ENCODE results near the gene RALGPS2.
"Not testable (repeated sequence)": the region's sequence is repeated elsewhere in the genome, so short reads cannot be mapped to it uniquely, and the experiment has no call there.

The RALGPS2 gene

GRCh38 chr1:178944729-178945128 lies 219.7 kb downstream of the RALGPS2 start:
- DNase-seq (ENCODE audit: low read depth), result no peak

GRCh38 chr1:178945763-178946266 lies 220.8 kb downstream of the RALGPS2 start:
- DNase-seq (ENCODE audit: low read depth), result no peak

- DNase-seq (ENCODE audit: low read depth), result no peak
These were observed 221.4 kb downstream of the RALGPS2 start for GRCh38 chr1:178946416-178946815.

- no peak for DNase-seq (ENCODE audit: low read depth)
These were observed 222.0 kb downstream of the RALGPS2 start for GRCh38 chr1:178946855-178947676.

- no peak for DNase-seq (ENCODE audit: low read depth)
These were observed 222.6 kb downstream of the RALGPS2 start for GRCh38 chr1:178947677-178947981.

GRCh38 chr1:178948676-178949075 lies 223.6 kb downstream of the RALGPS2 start:
- no peak for DNase-seq (ENCODE audit: low read depth)

GRCh38 chr1:178949866-178950265 lies 224.8 kb downstream of the RALGPS2 start:
- DNase-seq (ENCODE audit: low read depth), result not testable (repeated sequence)

- DNase-seq (ENCODE audit: low read depth), result no peak
These were observed 226.6 kb downstream of the RALGPS2 start for GRCh38 chr1:178951600-178951999.

GRCh38 chr1:178953034-178953433 lies 228.0 kb downstream of the RALGPS2 start:
- DNase-seq (ENCODE audit: low read depth), result no peak

- DNase-seq (ENCODE audit: low read depth), result no peak
These were observed 228.7 kb downstream of the RALGPS2 start for GRCh38 chr1:178953538-178954324.

GRCh38 chr1:178954325-178954690 lies 229.3 kb downstream of the RALGPS2 start:
- no peak for DNase-seq (ENCODE audit: low read depth)

- no peak for DNase-seq (ENCODE audit: low read depth)
These were observed 229.9 kb downstream of the RALGPS2 start for GRCh38 chr1:178954937-178955336.

- DNase-seq (ENCODE audit: low read depth), result no peak
These were observed 230.4 kb downstream of the RALGPS2 start for GRCh38 chr1:178955391-178955954.

- no peak for DNase-seq (ENCODE audit: low read depth)
These were observed 233.4 kb downstream of the RALGPS2 start for GRCh38 chr1:178958491-178958890.

- DNase-seq (ENCODE audit: low read depth), result no peak
These were observed 234.8 kb downstream of the RALGPS2 start for GRCh38 chr1:178959543-178960460.

- no peak for DNase-seq (ENCODE audit: low read depth)
These were observed 235.6 kb downstream of the RALGPS2 start for GRCh38 chr1:178960482-178961240.

- no peak for DNase-seq (ENCODE audit: low read depth)
These were observed 236.3 kb downstream of the RALGPS2 start for GRCh38 chr1:178961331-178961730.

- no peak for DNase-seq (ENCODE audit: low read depth)
These were observed 236.8 kb downstream of the RALGPS2 start for GRCh38 chr1:178961868-178962267.

- DNase-seq (ENCODE audit: low read depth), result no peak
These were observed 238.0 kb downstream of the RALGPS2 start for GRCh38 chr1:178962853-178963711.
